Lower lobe of right lung (tissue), 2 donors: ENCODE results near the gene ZBED1. TPM values are rescaled to one million over a fixed set of nuclear protein-coding genes. Genes with fewer than 3 reads are reported as not detected.
"Not testable (repeated sequence)": the region's sequence is repeated elsewhere in the genome, so short reads cannot be mapped to it uniquely, and the experiment has no call there.

Experiments
- ATAC-seq, 2 donors: fragments of 200-7000 bp; cut with Tn5 transposase; one replicate each; pipeline ENCODE4 v1.9.1; 2020 to 2022; ENCODE audit warnings: mild to moderate bottlenecking in 2 of 2, moderate library complexity in 2 of 2
- DNase-seq: peaks from one replicate; pipeline ENCODE4 v3.0.0-alpha.2; 2020
- H3K27ac ChIP-seq: fragments of 200-600 bp; one replicate; pipeline ENCODE4 v1.8.0; 2022
- H3K27me3 ChIP-seq: fragments of 200-600 bp; one replicate; pipeline ENCODE4 v1.8.0; 2022; ENCODE audit warnings: low read depth
- H3K36me3 ChIP-seq: fragments of 200-600 bp; one replicate; pipeline ENCODE4 v1.8.0; 2022; ENCODE audit warnings: mild to moderate bottlenecking
- H3K4me1 ChIP-seq: fragments of 200-600 bp; one replicate; pipeline ENCODE4 v1.8.0; 2022
- H3K4me3 ChIP-seq: fragments of 200-600 bp; one replicate; pipeline ENCODE4 v1.8.0; 2022; ENCODE audit warnings: mild to moderate bottlenecking
- H3K9me3 ChIP-seq: fragments of 200-600 bp; one replicate; pipeline ENCODE4 v1.8.0; 2022
- intact Hi-C: fragments of 100-400 bp; cut with DNase I; formaldehyde crosslinking; loops from one replicate; pipeline ENCODE4 v1.11.0; 2022
- total RNA-seq: library from RNA; stranded (reverse); fragmentation: NEBNext Ultra II Directional; extraction: Animal tissue kit (Norgen Biotek cat#: 25700); gene quantifications from one replicate; pipeline ENCODE4 v1.2.1, GENCODE V29; 2021
- TF ChIP-seq, protein P1 (sequence below): fragments of 200-600 bp; IDR thresholded peaks from one replicate; pipeline ENCODE4 v1.8.0; 2022; ENCODE audit warnings: antibody characterized with exemption, mild to moderate bottlenecking
- donor health status: DM: no; HTN: yes; CAD: no; lungs with severe emphysema.

The ZBED1 gene
- total RNA-seq, 1 donor from 2014 or later, result 46.3 TPM

DNA sequence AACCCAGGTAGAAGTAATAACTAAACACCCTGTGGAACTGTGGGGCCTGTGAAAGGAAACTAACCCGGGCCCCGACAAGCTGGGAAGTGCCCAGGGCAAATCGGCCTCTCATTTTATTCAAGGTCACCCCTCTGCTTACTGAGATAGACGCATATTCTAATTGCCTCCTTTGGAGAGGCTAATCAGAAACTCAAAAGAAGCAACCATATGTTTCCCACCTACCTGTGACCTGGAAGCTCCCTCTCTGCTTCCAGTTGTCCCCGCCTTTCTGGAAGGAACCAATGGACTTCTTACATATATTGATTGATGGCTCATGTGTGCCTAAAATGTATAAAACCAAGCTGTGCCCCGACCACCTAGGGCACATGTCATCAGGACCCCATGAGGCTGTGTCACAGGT lies 23.1 kb upstream of the ZBED1 start:
- ATAC-seq (no peak), DNase-seq (no peak)
- Histone ChIP-seq H3K4me1 (no peaks in the 10 kb centered on the region), H3K4me3 (no peak overlapping the region), H3K36me3 (no peaks in the 10 kb centered on the region), H3K9me3 (no peaks in the 10 kb centered on the region), H3K27ac (no peak overlapping the region), H3K27me3 (no peaks in the 10 kb centered on the region)
- intact Hi-C loops, result no loop called here
- TF ChIP-seq, protein P1, sequence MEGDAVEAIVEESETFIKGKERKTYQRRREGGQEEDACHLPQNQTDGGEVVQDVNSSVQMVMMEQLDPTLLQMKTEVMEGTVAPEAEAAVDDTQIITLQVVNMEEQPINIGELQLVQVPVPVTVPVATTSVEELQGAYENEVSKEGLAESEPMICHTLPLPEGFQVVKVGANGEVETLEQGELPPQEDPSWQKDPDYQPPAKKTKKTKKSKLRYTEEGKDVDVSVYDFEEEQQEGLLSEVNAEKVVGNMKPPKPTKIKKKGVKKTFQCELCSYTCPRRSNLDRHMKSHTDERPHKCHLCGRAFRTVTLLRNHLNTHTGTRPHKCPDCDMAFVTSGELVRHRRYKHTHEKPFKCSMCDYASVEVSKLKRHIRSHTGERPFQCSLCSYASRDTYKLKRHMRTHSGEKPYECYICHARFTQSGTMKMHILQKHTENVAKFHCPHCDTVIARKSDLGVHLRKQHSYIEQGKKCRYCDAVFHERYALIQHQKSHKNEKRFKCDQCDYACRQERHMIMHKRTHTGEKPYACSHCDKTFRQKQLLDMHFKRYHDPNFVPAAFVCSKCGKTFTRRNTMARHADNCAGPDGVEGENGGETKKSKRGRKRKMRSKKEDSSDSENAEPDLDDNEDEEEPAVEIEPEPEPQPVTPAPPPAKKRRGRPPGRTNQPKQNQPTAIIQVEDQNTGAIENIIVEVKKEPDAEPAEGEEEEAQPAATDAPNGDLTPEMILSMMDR, result no peak

DNA sequence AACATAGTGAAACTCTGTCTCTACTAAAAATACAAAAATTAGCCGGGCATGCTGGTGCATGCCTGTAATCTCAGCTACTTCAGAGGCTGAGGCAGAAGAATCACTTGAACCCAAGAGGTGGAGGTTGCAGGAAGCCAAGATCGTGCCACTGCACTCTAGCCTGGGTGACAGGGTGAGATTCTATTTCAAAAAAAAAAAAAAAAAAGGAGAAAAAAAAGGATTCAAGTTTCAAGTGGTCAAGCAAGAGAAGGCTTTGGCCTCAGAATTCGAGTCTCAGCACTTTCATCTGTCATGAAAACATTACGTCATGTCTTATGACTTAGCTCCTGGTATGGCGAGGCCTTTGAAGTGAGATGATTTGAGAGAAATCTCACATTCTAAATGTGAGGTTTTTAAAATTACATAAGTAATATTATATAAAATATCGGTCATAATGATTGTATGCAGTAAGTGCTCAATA lies 21.2 kb upstream of the ZBED1 start:
- no peak overlapping the region for H3K27ac ChIP-seq
- no peaks in the 10 kb centered on the region for H3K9me3 ChIP-seq
- TF ChIP-seq, protein P1, result no peak
- H3K4me1 ChIP-seq, result no peaks in the 10 kb centered on the region
- H3K27me3 ChIP-seq, result no peaks in the 10 kb centered on the region
- H3K4me3 ChIP-seq, result no peak overlapping the region
- no peak for ATAC-seq
- intact Hi-C loops, result no loop called here
- no peaks in the 10 kb centered on the region for H3K36me3 ChIP-seq
- DNase-seq, result no peak

- peak; percentile 23 to 50 for ATAC-seq
- no peaks in the 10 kb centered on the region for H3K4me1 ChIP-seq
- H3K9me3 ChIP-seq, result no peaks in the 10 kb centered on the region
- no peak overlapping the region for H3K27ac ChIP-seq
- H3K4me3 ChIP-seq, result no peak overlapping the region
- H3K27me3 ChIP-seq, result no peaks in the 10 kb centered on the region
- DNase-seq, result no peak
- intact Hi-C loops, result no loop called here
- no peaks in the 10 kb centered on the region for H3K36me3 ChIP-seq
- TF ChIP-seq, protein P1, result no peak
These were observed 20.5 kb upstream of the ZBED1 start for GRCh38 chrX:2521092-2521926.

DNA sequence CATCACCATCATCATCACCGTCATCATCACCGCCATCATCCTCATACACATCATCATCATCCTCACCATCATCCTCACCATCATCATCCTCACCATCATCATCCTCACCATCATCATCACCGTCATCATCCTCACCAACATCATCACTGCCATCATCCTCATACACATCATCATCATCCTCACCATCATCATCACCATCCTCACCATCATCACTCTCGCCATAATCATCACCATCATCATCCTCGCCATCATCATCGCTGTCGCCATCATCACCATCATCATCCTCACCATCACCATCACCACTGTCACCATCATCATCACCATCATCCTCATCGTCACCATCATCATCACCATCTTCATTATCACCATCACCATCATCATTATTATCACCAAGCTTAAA lies 19.8 kb upstream of the ZBED1 start:
- intact Hi-C loops, result no loop called here
- Histone ChIP-seq H3K36me3 (no peaks in the 10 kb centered on the region), H3K27me3 (no peaks in the 10 kb centered on the region), H3K9me3 (no peaks in the 10 kb centered on the region), H3K4me3 (no peak overlapping the region), H3K4me1 (no peaks in the 10 kb centered on the region), H3K27ac (no peak overlapping the region)
- DNase-seq (no peak), ATAC-seq (no peak)
- TF ChIP-seq, protein P1, result no peak

- H3K4me1 ChIP-seq, H3K27ac ChIP-seq, H3K36me3 ChIP-seq, ATAC-seq, DNase-seq, H3K27me3 ChIP-seq, intact Hi-C loops, H3K9me3 ChIP-seq, H3K4me3 ChIP-seq: not testable (repeated sequence)
These were observed 18.9 kb upstream of the ZBED1 start for GRCh38 chrX:2519638-2520037.

- no peaks in the 10 kb centered on the region for H3K4me1 ChIP-seq
- TF ChIP-seq, protein P1, result no peak
- H3K9me3 ChIP-seq, result no peaks in the 10 kb centered on the region
- ATAC-seq (no peak), DNase-seq (no peak)
- intact Hi-C loops, result no loop called here
- H3K36me3 ChIP-seq, result no peaks in the 10 kb centered on the region
- H3K27ac ChIP-seq, result no peak overlapping the region
- no peak overlapping the region for H3K4me3 ChIP-seq
- no peaks in the 10 kb centered on the region for H3K27me3 ChIP-seq
These were observed 16.3 kb upstream of the ZBED1 start for GRCh38 chrX:2517055-2517454.
